WTC11 (cell line): ENCODE results near the gene CD247. TPM values are rescaled to one million over a fixed set of nuclear protein-coding genes. Genes with fewer than 3 reads are reported as not detected.

Experiments
- ATAC-seq: fragments of 200-7000 bp; cut with Tn5 transposase; 2 replicates; pipeline ENCODE4 v1.10.0; 2021; ENCODE audit warnings: mild to moderate bottlenecking, moderate library complexity
- CTCF ChIA-PET: fragments of 300-600 bp; sonication (Branson Sonifier 250); formaldehyde crosslinking; loops from one replicate; lab custom pipeline; 2021; ENCODE audit warnings: antibody characterized with exemption; lab: Charles Lee
- POLR2A ChIA-PET: fragments of 350-600 bp; sonication (Branson Sonifier 250); formaldehyde crosslinking; loops from one replicate; lab custom pipeline; 2021; ENCODE audit warnings: antibody characterized with exemption; lab: Charles Lee
- DNase-seq: peaks from one replicate; pipeline ENCODE4 v3.0.0; 2021; ENCODE audit warnings: low spot score
- H3K27ac Mint-ChIP-seq: 2 replicates; pipeline ENCODE4 v1.8.0; 2021; ENCODE audit warnings: mixed read lengths
- H3K27me3 Mint-ChIP-seq: 2 replicates; pipeline ENCODE4 v1.8.0; 2021; ENCODE audit warnings: low read depth, mild to moderate bottlenecking, moderate library complexity, mixed read lengths
- H3K36me3 Mint-ChIP-seq: 2 replicates; pipeline ENCODE4 v1.8.0; 2021; ENCODE audit warnings: mixed read lengths
- H3K4me1 Mint-ChIP-seq: 2 replicates; pipeline ENCODE4 v1.8.0; 2022; ENCODE audit warnings: mixed read lengths
- H3K4me3 Mint-ChIP-seq: 2 replicates; pipeline ENCODE4 v1.8.0; 2021; ENCODE audit warnings: mild to moderate bottlenecking, moderate library complexity, mixed read lengths
- H3K9me3 Mint-ChIP-seq: 2 replicates; pipeline ENCODE4 v1.8.0; 2021; ENCODE audit warnings: mixed read lengths
- CREB1 ChIP-seq: sonication (generic); formaldehyde crosslinking; IDR thresholded peaks from 2 replicates; pipeline ENCODE4 v1.8.0; 2023; ENCODE audit warnings: mild to moderate bottlenecking, missing genetic modification reagents
- CREM ChIP-seq: sonication (generic); formaldehyde crosslinking; IDR thresholded peaks from 2 replicates; pipeline ENCODE4 v1.8.1; 2022; ENCODE audit warnings: mild to moderate bottlenecking, missing genetic modification reagents, moderate library complexity
- FOXJ3 ChIP-seq: sonication (generic); formaldehyde crosslinking; IDR thresholded peaks from 2 replicates; pipeline ENCODE4 v1.9.0; 2021; ENCODE audit warnings: missing genetic modification reagents, mild to moderate bottlenecking, borderline replicate concordance
- MXD4 ChIP-seq: fragments of 250-450 bp; sonication (Bioruptor Pico); IDR thresholded peaks from 2 replicates; pipeline ENCODE4 v1.8.0; 2021; ENCODE audit warnings: mild to moderate bottlenecking, moderate library complexity, borderline replicate concordance
- MYBL2 ChIP-seq: sonication (generic); formaldehyde crosslinking; IDR thresholded peaks from 2 replicates; pipeline ENCODE4 v1.8.1; 2023; ENCODE audit warnings: mild to moderate bottlenecking, moderate library complexity, missing genetic modification reagents
- NFE2L1 ChIP-seq: sonication (generic); formaldehyde crosslinking; IDR thresholded peaks from 2 replicates; pipeline ENCODE4 v1.8.1; 2023; ENCODE audit warnings: missing genetic modification reagents
- NR2C2 ChIP-seq: sonication (generic); formaldehyde crosslinking; IDR thresholded peaks from 2 replicates; pipeline ENCODE4 v1.8.0; 2022; ENCODE audit warnings: mild to moderate bottlenecking, missing genetic modification reagents
- PRRX2 ChIP-seq: fragments of 250-450 bp; sonication (Bioruptor Pico); IDR thresholded peaks from 2 replicates; pipeline ENCODE4 v1.8.0; 2021; ENCODE audit warnings: mild to moderate bottlenecking
- RORB ChIP-seq: fragments of 250-450 bp; sonication (Bioruptor Pico); IDR thresholded peaks from 2 replicates; pipeline ENCODE4 v1.9.0; 2021; ENCODE audit warnings: mild to moderate bottlenecking
- TP53 ChIP-seq: sonication (generic); formaldehyde crosslinking; IDR thresholded peaks from 2 replicates; pipeline ENCODE4 v1.8.1; 2023; ENCODE audit warnings: mild to moderate bottlenecking, missing genetic modification reagents
- total RNA-seq: library from RNA; stranded (reverse); gene quantifications from 3 replicates; pipeline ENCODE4 v1.2.3, GENCODE V29; 2021
- TF ChIP-seq, protein P1 (sequence below): sonication (generic); formaldehyde crosslinking; IDR thresholded peaks from 2 replicates; pipeline ENCODE4 v1.8.1; 2023; ENCODE audit warnings: mild to moderate bottlenecking, missing genetic modification reagents, moderate library complexity
- TF ChIP-seq, protein P2 (sequence below): sonication (generic); formaldehyde crosslinking; IDR thresholded peaks from 2 replicates; pipeline ENCODE4 v1.8.0; 2022; ENCODE audit warnings: missing genetic modification reagents
- TF ChIP-seq, protein P3 (sequence below): sonication (generic); formaldehyde crosslinking; IDR thresholded peaks from 2 replicates; pipeline ENCODE4 v1.8.1; 2023; ENCODE audit warnings: mild to moderate bottlenecking, missing genetic modification reagents

Gene CD247
- total RNA-seq, 1 experiment from 2014 or later = 1.8 TPM

DNA sequence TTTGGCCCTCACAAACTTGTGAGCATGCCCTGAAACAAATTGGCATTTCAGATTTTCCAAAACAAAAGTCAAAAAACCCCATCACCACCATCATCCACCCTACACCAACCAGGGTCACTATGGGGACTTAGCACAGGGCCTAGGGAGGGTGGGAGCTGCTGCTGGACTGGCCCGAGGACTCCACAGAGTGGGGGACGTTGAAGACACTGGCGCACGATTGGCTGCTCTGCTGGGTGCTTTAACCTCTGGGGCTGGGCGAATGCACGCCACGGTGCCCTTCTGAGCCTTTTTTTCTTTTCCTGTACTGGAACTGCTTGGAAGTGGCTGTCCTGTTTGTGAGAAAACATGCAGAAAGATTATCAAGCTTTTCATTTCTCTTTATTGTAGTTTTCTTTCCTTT lies 92.8 kb downstream of the CD247 start:
- H3K36me3 Mint-ChIP-seq = no peaks in the 10 kb centered on the region
- ChIA-PET CTCF (interaction anchor here (1.5 to 2.4 kb wide), 5 partner anchors 15 to 157 kb away, joined by 5 to 10 read pairs (median 5); no protein-coding TSS in a partner anchor), POLR2A (no interaction called here)
- H3K9me3 Mint-ChIP-seq = no peaks in the 10 kb centered on the region
- H3K27ac Mint-ChIP-seq = peak overlapping the region; percentile 58; the same call in 1 of the 2 replicates
- H3K4me3 Mint-ChIP-seq = peak overlapping the region; percentile 14
- H3K4me1 Mint-ChIP-seq = peaks cover 78% of the 10 kb centered on the region
- no peak for TF ChIP-seq MYBL2 (CRISPR knock-in tag)
- TF ChIP-seq NR2C2 = no peak
- TF ChIP-seq, all 79 proteins: peak for 0
- peak; percentile 61 for ATAC-seq
- no peaks in the 10 kb centered on the region; the same call in 1 of the 2 replicates for H3K27me3 Mint-ChIP-seq
- DNase-seq = no peak

DNA sequence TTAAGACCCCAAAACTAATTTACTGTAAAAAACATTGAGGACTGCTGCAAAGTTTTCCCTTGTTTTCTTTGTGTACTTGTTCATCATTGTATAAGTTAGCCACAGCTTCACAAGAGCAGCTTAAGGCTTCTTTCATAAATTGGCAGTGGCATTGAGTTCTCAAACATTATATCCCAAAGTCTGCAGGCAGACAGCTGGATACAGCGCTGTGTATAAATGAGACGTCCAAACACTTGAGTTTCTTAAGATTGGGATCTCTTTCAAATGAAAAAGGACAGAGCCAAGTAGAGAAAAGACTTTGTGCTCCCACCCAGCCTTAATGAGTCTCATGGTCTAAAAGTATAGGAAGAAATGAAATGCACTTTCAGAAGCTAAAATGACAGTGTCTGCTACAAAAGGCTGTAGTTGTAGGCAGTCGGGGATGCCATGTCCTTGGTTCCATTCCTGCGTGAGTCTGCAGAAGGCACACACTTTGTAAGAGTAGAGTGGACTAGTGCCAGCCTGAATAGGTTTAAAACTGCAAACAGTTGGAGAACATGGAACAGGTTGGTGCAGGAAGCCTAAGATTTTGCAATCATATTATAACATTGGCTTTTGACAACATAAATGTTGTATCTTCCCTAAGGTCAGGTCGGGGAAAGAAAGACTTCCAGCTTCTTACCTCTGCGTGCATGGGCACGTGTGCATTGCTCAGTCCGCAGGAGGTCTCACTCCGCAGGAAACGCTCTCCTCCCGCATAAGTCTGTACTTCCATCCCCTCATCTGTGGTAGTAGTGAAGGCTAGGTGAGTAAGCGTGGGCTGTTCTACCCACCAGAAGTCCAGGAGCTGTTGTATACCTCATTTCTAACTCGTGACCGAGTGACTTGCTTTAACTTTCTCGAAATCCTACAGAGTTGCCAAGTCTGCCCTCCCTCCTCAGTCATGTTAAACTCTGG lies 94.4 kb downstream of the CD247 start:
- Mint-ChIP-seq H3K4me1 (peaks cover 66% of the 10 kb centered on the region), H3K9me3 (no peaks in the 10 kb centered on the region), H3K27ac (no peak overlapping the region; the same call in 1 of the 2 replicates), H3K27me3 (no peaks in the 10 kb centered on the region; the same call in 1 of the 2 replicates), H3K36me3 (peaks cover 5% of the 10 kb centered on the region; the same call in 1 of the 2 replicates), H3K4me3 (no peak overlapping the region)
- CTCF ChIA-PET = interaction anchor here (1.1 to 2.4 kb wide), 3 partner anchors 109 to 156 kb away, joined by 3 to 10 read pairs (median 10); no protein-coding TSS in a partner anchor
- POLR2A ChIA-PET = no interaction called here
- TF ChIP-seq FOXJ3 (CRISPR knock-in tag) = no peak
- TF ChIP-seq, protein P1, sequence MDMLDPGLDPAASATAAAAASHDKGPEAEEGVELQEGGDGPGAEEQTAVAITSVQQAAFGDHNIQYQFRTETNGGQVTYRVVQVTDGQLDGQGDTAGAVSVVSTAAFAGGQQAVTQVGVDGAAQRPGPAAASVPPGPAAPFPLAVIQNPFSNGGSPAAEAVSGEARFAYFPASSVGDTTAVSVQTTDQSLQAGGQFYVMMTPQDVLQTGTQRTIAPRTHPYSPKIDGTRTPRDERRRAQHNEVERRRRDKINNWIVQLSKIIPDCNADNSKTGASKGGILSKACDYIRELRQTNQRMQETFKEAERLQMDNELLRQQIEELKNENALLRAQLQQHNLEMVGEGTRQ (CRISPR knock-in tag) = 0 out of 2 replicates have a peak, but pooled peaks have one; percentile 40
- peak; percentile 14; the same call in 1 of the 2 replicates for ATAC-seq
- DNase-seq = no peak

DNA sequence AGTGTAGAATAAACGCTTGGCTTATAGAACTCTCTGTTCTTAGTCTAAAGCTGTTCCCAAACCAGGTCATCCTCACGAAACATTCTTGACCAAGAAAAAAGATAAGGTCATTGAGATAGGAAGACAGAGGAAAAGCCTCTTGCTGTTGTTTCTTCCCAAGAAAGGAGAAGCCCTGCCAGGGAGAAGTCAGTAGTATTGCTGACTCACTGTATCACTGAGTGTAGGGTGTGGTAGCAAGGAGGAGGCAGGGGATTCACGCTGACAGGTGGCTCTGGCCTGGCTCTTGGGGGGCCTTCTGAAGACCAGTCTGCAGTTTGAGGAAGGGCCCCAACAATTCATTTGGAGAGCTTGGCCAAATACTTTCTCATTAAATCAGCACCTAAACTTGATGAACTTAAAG lies 97.8 kb downstream of the CD247 start:
- H3K9me3 Mint-ChIP-seq = no peaks in the 10 kb centered on the region
- DNase-seq (no peak), ATAC-seq (no peak)
- TF ChIP-seq RORB (CRISPR knock-in tag) = no peak
- TF ChIP-seq, protein P2, sequence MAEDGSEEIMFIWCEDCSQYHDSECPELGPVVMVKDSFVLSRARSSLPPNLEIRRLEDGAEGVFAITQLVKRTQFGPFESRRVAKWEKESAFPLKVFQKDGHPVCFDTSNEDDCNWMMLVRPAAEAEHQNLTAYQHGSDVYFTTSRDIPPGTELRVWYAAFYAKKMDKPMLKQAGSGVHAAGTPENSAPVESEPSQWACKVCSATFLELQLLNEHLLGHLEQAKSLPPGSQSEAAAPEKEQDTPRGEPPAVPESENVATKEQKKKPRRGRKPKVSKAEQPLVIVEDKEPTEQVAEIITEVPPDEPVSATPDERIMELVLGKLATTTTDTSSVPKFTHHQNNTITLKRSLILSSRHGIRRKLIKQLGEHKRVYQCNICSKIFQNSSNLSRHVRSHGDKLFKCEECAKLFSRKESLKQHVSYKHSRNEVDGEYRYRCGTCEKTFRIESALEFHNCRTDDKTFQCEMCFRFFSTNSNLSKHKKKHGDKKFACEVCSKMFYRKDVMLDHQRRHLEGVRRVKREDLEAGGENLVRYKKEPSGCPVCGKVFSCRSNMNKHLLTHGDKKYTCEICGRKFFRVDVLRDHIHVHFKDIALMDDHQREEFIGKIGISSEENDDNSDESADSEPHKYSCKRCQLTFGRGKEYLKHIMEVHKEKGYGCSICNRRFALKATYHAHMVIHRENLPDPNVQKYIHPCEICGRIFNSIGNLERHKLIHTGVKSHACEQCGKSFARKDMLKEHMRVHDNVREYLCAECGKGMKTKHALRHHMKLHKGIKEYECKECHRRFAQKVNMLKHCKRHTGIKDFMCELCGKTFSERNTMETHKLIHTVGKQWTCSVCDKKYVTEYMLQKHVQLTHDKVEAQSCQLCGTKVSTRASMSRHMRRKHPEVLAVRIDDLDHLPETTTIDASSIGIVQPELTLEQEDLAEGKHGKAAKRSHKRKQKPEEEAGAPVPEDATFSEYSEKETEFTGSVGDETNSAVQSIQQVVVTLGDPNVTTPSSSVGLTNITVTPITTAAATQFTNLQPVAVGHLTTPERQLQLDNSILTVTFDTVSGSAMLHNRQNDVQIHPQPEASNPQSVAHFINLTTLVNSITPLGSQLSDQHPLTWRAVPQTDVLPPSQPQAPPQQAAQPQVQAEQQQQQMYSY (CRISPR knock-in tag) = no peak
- peak; percentile 69 for TF ChIP-seq NFE2L1 (CRISPR knock-in tag)
- H3K4me3 Mint-ChIP-seq = no peak overlapping the region
- no peaks in the 10 kb centered on the region for H3K27me3 Mint-ChIP-seq
- ChIA-PET POLR2A (no interaction called here), CTCF (no interaction called here)
- H3K4me1 Mint-ChIP-seq = peaks cover 50% of the 10 kb centered on the region
- H3K27ac Mint-ChIP-seq = 0 out of 2 replicates have a peak overlapping the region, but pooled peaks have one; percentile 24
- H3K36me3 Mint-ChIP-seq = peaks cover 15% of the 10 kb centered on the region

DNA sequence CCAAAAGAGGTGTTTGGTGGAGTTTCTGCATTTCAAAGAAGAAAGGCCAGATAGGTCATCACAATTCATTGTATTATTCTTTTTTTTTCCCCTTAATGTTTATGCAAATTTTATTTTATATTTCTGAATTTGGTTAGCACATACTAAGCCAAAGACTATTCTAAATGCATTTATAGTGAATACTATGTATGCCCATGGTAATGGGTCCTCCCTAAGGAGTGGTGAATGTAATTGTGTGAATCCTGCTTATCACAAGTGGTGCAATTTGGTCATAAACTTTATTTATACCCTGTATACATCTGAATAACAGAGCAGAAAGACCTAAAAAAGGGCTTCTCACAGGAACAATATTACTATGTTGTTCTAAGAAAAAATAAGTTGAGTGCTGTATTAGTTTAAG lies 99.1 kb downstream of the CD247 start:
- POLR2A ChIA-PET = no interaction called here
- no peak for DNase-seq
- no peak overlapping the region for H3K4me3 Mint-ChIP-seq
- H3K9me3 Mint-ChIP-seq = no peaks in the 10 kb centered on the region
- no peak overlapping the region for H3K27ac Mint-ChIP-seq
- H3K4me1 Mint-ChIP-seq = peaks cover 38% of the 10 kb centered on the region
- TF ChIP-seq MXD4 (no peak), FOXJ3 (CRISPR knock-in tag) (no peak), CREB1 (CRISPR knock-in tag) (no peak), CREM (CRISPR knock-in tag) (no peak), TP53 (CRISPR knock-in tag) (no peak), PRRX2 (no peak)
- TF ChIP-seq, protein P1 (CRISPR knock-in tag) = no peak
- TF ChIP-seq, protein P3, sequence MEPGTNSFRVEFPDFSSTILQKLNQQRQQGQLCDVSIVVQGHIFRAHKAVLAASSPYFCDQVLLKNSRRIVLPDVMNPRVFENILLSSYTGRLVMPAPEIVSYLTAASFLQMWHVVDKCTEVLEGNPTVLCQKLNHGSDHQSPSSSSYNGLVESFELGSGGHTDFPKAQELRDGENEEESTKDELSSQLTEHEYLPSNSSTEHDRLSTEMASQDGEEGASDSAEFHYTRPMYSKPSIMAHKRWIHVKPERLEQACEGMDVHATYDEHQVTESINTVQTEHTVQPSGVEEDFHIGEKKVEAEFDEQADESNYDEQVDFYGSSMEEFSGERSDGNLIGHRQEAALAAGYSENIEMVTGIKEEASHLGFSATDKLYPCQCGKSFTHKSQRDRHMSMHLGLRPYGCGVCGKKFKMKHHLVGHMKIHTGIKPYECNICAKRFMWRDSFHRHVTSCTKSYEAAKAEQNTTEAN (CRISPR knock-in tag) = no peak
- TF ChIP-seq, all 79 proteins: peak for 0
- CTCF ChIA-PET = interaction anchor here (1.6 kb wide), 1 partner anchor 114 kb away, joined by 3 read pairs; no protein-coding TSS in a partner anchor
- no peak for ATAC-seq
- no peaks in the 10 kb centered on the region for H3K27me3 Mint-ChIP-seq
- peaks cover 23% of the 10 kb centered on the region for H3K36me3 Mint-ChIP-seq
